ENCODE data around the gene SMAD9.

Gene SMAD9

DNA sequence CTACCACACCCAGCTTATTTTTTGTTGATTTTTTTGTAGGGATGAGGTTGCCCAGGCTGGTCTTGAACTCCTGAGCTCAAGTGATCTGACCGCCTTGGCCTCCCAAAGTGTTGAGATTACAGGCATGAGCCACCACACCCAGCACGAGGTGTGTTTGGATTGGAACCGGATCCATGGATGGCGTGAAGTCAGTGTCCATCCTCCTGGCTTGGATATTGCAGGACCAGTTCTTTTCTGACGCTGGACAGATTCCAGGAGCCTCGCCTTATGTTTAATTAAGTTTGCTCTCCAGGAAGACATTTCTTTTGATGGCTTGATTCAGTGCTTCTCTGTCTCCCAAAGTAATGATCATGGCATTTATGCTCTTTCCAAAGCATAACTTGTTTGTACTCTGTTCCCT, 115.5 kb downstream of the SMAD9 start:
- H3K27ac ChIP-seq = no peak overlapping the region
- TF ChIP-seq, protein P1, sequence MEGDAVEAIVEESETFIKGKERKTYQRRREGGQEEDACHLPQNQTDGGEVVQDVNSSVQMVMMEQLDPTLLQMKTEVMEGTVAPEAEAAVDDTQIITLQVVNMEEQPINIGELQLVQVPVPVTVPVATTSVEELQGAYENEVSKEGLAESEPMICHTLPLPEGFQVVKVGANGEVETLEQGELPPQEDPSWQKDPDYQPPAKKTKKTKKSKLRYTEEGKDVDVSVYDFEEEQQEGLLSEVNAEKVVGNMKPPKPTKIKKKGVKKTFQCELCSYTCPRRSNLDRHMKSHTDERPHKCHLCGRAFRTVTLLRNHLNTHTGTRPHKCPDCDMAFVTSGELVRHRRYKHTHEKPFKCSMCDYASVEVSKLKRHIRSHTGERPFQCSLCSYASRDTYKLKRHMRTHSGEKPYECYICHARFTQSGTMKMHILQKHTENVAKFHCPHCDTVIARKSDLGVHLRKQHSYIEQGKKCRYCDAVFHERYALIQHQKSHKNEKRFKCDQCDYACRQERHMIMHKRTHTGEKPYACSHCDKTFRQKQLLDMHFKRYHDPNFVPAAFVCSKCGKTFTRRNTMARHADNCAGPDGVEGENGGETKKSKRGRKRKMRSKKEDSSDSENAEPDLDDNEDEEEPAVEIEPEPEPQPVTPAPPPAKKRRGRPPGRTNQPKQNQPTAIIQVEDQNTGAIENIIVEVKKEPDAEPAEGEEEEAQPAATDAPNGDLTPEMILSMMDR (conservative IDR thresholded peaks at IDR 0.05) = no peak
- TF ChIP-seq ZFX (IDR thresholded peaks at IDR 0.05) = no peak

DNA sequence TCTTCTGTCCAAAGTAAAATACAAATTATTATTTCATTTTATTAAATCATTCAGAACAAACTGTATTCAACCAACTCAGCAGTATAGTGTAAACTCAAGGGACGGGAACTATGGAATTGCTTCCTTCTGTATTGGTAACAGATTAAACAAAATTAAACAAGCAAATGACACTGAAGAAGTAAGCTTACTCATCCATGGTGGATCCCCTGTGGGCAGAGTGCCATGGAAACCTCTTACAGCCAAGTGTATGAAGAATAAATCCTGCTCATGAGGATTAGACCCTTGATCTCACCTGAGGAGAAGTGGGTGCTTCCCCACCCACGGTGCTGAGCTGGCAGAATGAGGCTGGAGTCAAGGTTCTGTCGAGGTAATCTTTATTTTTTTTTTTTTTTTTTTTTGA, 119.0 kb downstream of the SMAD9 start:
- no peak for TF ChIP-seq ZFX (IDR thresholded peaks at IDR 0.05)
- TF ChIP-seq, protein P1 (conservative IDR thresholded peaks at IDR 0.05) = no peak

DNA sequence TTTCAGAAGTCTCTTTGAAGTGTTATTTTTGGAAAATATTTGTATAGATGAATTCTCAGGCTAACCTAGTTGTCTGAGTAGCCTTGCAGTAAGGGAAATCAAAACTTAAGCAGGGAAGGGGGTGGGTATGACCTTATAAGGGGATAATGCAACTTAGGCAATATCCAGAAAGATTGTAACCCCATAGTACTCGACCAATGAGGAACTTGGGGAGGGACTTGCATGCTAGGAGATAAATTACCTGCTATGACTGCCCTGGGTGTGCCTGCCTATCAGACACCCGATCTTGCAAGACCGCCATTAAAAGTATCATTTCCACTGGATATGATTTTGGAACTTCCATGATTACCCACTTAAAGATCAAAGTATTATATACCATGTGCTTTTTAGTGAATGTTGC, 124.0 kb downstream of the SMAD9 start:
- H3K27ac ChIP-seq = no peak overlapping the region
- no peak for TF ChIP-seq ZFX (IDR thresholded peaks at IDR 0.05)
- TF ChIP-seq, protein P1 (conservative IDR thresholded peaks at IDR 0.05) = no peak

More for the DNA sequence above, 119.0 kb downstream of the SMAD9 start:
- H3K27ac ChIP-seq = no peak overlapping the region

DNA sequence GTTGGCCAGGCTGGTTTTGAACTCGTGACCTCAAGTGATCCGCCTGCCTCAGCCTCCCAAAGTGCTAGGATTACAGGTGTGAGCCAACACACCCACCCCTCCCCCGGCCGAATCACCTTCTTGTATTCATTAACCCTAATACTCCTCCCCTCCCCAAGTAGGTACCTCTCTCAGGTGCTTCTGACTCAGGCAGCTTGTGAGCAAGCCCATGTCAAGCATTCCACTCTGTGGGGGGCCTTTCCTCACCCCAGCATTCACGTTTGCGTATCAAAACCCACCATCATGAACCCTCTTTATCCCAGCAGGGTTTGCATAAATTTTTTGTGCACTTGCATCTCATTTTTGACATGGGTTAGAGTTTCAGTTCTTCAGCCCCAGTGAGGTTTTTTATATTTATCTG, 124.6 kb downstream of the SMAD9 start:
- TF ChIP-seq ZFX (IDR thresholded peaks at IDR 0.05) = no peak
- TF ChIP-seq, protein P1 (conservative IDR thresholded peaks at IDR 0.05) = no peak
- H3K27ac ChIP-seq = no peak overlapping the region

Measured in C4-2B (cell line).